Ammon's horn (tissue), 1 donor: ENCODE results near the gene CDX2.
"Not testable (repeated sequence)": the region's sequence is repeated elsewhere in the genome, so short reads cannot be mapped to it uniquely, and the experiment has no call there.

Experiments used
- DNase-seq: peaks from one replicate; pipeline ENCODE4 v3.0.0-alpha.2; 2016; ENCODE audit warnings: low spot score

Gene CDX2

GRCh38 chr13:27964741-27965323 lies 4.3 kb downstream of the CDX2 start:
- no peak for DNase-seq

GRCh38 chr13:27964206-27964605 lies 4.9 kb downstream of the CDX2 start:
- DNase-seq: not testable (repeated sequence)

GRCh38 chr13:27963491-27963890 lies 5.6 kb downstream of the CDX2 start:
- no peak for DNase-seq

GRCh38 chr13:27962982-27963381 lies 6.1 kb downstream of the CDX2 start:
- no peak for DNase-seq

GRCh38 chr13:27962128-27962841 lies 6.8 kb downstream of the CDX2 start:
- no peak for DNase-seq

GRCh38 chr13:27961227-27962085 lies 7.7 kb downstream of the CDX2 start:
- DNase-seq: no peak

GRCh38 chr13:27960362-27961226 lies 8.5 kb downstream of the CDX2 start:
- DNase-seq: no peak

- DNase-seq: no peak
Measured at GRCh38 chr13:27959976-27960361, 9.1 kb downstream of the CDX2 start.

- DNase-seq: no peak
Measured at GRCh38 chr13:27956576-27957300, 12.4 kb downstream of the CDX2 start.

GRCh38 chr13:27955014-27955591 lies 14.0 kb downstream of the CDX2 start:
- no peak for DNase-seq

- DNase-seq: no peak
Measured at GRCh38 chr13:27954406-27954851, 14.7 kb downstream of the CDX2 start.

GRCh38 chr13:27953676-27954405 lies 15.3 kb downstream of the CDX2 start:
- peak; percentile 44 for DNase-seq

- no peak for DNase-seq
Measured at GRCh38 chr13:27952876-27953675, 16.0 kb downstream of the CDX2 start.

GRCh38 chr13:27942972-27943371 lies 26.1 kb downstream of the CDX2 start:
- no peak for DNase-seq

- DNase-seq: no peak
Measured at GRCh38 chr13:27933580-27934328, 35.4 kb downstream of the CDX2 start.

- no peak for DNase-seq
Measured at GRCh38 chr13:27933118-27933517, 36.0 kb downstream of the CDX2 start.

- DNase-seq: no peak
Measured at GRCh38 chr13:27929868-27930267, 39.2 kb downstream of the CDX2 start.
